Ishikawa (cell line): ENCODE data around the gene ANXA6.

Experiments
- CEBPB ChIP-seq: IDR thresholded peaks from 2 replicates; pipeline ENCODE4 v1.6.1; 2012
- CREB1 ChIP-seq: IDR thresholded peaks from 2 replicates; pipeline ENCODE4 v1.6.1; 2012; ENCODE audit warnings: low read depth
- EGR1 ChIP-seq: IDR thresholded peaks from 2 replicates; pipeline ENCODE4 v1.6.1; 2012
- EP300 ChIP-seq: IDR thresholded peaks from 2 replicates; pipeline ENCODE4 v1.6.1; 2012; ENCODE audit warnings: borderline replicate concordance
- FOXM1 ChIP-seq: IDR thresholded peaks from 2 replicates; pipeline ENCODE4 v1.6.1; 2012; ENCODE audit warnings: low read depth, borderline replicate concordance
- MAX ChIP-seq: IDR thresholded peaks from 2 replicates; pipeline ENCODE4 v1.6.1; 2012
- NFIC ChIP-seq: IDR thresholded peaks from 2 replicates; pipeline ENCODE4 v1.6.1; 2012
- RAD21 ChIP-seq: IDR thresholded peaks from 2 replicates; pipeline ENCODE4 v1.6.1; 2012; ENCODE audit warnings: low read depth
- REST ChIP-seq: IDR thresholded peaks from 2 replicates; pipeline ENCODE4 v1.6.1; 2012; ENCODE audit warnings: low read depth, mild to moderate bottlenecking
- TAF1 ChIP-seq: IDR thresholded peaks from 2 replicates; pipeline ENCODE4 v1.6.1; 2012; ENCODE audit warnings: low read depth, mild to moderate bottlenecking
- TCF12 ChIP-seq: IDR thresholded peaks from 2 replicates; pipeline ENCODE4 v1.6.1; 2012; ENCODE audit warnings: low read depth
- TEAD4 ChIP-seq: IDR thresholded peaks from 2 replicates; pipeline ENCODE4 v1.6.1; 2012
- USF1 ChIP-seq: IDR thresholded peaks from 2 replicates; pipeline ENCODE4 v1.6.1; 2012
- YY1 ChIP-seq: IDR thresholded peaks from 2 replicates; pipeline ENCODE4 v1.6.1; 2012; ENCODE audit warnings: low read depth
- ZBTB7A ChIP-seq: IDR thresholded peaks from 2 replicates; pipeline ENCODE4 v1.6.1; 2012; ENCODE audit warnings: low read depth

The ANXA6 gene

GRCh38 chr5:151063142-151063989 is 94.2 kb downstream of the ANXA6 start:
- TF ChIP-seq TCF12: no peak
- TF ChIP-seq CREB1: no peak
- TF ChIP-seq RAD21: no peak
- no peak for TF ChIP-seq TAF1
- no peak for TF ChIP-seq CEBPB
- TF ChIP-seq EP300: no peak
- no peak for TF ChIP-seq TEAD4
- no peak for TF ChIP-seq EGR1
- TF ChIP-seq NFIC: no peak
- TF ChIP-seq MAX: no peak
- TF ChIP-seq FOXM1: no peak
- TF ChIP-seq USF1: no peak
- no peak for TF ChIP-seq YY1
- TF ChIP-seq REST: no peak
- no peak for TF ChIP-seq ZBTB7A

- no peak for TF ChIP-seq TCF12
- TF ChIP-seq FOXM1: no peak
- no peak for TF ChIP-seq CEBPB
- TF ChIP-seq NFIC: no peak
- no peak for TF ChIP-seq USF1
- no peak for TF ChIP-seq ZBTB7A
These were observed 95.0 kb downstream of the ANXA6 start for GRCh38 chr5:151062405-151063141.

- TF ChIP-seq FOXM1: no peak
- TF ChIP-seq NFIC: no peak
- TF ChIP-seq REST: no peak
- TF ChIP-seq CEBPB: no peak
- no peak for TF ChIP-seq CREB1
- TF ChIP-seq TEAD4: no peak
- TF ChIP-seq TCF12: no peak
- no peak for TF ChIP-seq EP300
- no peak for TF ChIP-seq MAX
- no peak for TF ChIP-seq USF1
- no peak for TF ChIP-seq EGR1
- TF ChIP-seq ZBTB7A: no peak
- no peak for TF ChIP-seq RAD21
- no peak for TF ChIP-seq YY1
- TF ChIP-seq TAF1: no peak
These were observed 96.8 kb downstream of the ANXA6 start for GRCh38 chr5:151060742-151061141.

- TF ChIP-seq EP300 (no peak), CEBPB (no peak), EGR1 (no peak), REST (no peak), MAX (no peak), FOXM1 (no peak), ZBTB7A (no peak), TCF12 (no peak), CREB1 (no peak), TAF1 (no peak), USF1 (no peak), NFIC (no peak), TEAD4 (no peak), RAD21 (no peak), YY1 (no peak)
These were observed 98.6 kb downstream of the ANXA6 start for GRCh38 chr5:151058891-151059489.
